Fibroblast of skin of left quadriceps (primary cell): ENCODE data around the gene FAP.

ENCODE experiments used
- DNase-seq, 2 experiments: peaks; one replicate each; pipeline ENCODE4 v3.0.0-alpha.2; 2013; ENCODE audit warnings: low read depth in 2 of 2

FAP gene

DNA sequence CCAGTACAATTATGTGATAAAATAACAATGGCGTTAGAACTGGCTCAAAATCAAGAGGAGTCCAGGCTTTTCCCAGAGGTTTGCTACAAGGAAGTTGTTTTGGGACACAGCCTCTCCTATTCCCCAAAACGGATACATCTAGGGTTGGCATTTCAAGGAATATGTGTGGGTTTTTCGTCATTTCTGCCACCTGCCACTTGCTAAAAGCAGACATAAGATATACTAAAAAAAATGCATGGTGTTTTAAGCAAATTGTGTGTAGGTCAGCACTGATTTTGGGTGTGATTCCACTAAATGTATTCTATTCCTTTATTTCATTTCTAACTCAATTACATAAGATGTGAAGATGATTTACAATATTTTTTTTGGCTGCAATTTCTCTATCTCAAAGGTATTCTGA is 54.8 kb downstream of the FAP start:
- no peak for DNase-seq

DNA sequence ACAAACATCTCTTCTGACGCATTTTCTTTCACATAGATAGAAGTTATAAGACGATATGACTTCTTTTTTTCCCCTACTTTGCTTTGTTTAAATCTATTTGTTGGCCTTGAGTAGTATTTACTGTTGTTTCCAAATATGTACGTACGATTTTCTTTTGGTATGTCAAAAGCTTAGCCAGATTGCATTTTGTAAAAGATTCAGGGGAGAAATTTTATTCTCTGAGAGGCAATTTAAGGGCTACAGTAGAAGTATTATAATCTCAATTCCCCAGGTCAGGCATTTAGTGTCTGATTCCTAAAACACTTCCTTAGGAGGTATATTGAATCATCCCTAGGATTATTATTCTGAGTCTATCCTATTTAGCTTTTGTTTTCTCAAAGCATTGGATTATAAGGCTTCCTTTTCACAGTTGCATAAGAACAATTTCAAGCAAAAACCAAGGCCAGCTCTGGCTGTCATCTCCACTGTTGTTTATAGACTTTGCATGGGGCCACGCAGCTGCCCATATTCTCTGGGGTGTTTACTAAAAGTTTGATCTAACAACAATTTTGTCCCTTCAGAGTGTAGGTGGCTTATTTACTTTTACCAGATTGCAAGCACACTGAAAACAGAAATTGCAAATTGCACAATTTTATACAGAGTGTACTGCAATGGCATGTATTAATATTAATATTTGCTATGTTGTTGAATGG is 57.6 kb downstream of the FAP start:
- no peak for DNase-seq

DNA sequence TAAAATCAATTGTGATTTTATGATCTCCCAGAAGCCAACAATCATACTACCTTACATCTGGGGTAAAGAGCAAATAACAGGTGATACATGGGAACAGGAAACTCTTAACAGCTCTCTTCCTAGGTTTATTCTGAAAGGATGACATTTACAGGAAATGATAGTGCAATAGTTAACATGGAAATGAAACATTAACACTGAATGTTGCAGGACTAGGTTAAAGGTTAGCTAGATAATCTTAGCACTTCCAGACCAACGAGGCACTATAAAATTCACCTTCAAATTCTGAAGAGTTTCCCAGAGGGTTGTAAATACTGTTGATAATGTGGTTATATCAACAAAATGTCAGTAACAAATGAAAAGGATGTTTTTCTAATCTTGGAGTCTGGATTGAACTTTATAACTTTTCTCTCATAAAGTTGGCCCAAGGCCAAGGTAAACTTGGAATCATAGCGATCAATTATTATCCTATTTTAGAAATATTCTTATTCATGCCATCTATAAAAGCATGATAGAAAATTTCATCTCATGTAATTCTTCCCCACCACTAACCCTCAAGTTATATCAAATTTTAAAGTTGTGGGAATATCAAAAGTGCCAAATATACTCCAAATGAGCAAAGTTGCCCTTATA is 58.3 kb downstream of the FAP start:
- no peak for DNase-seq

DNA sequence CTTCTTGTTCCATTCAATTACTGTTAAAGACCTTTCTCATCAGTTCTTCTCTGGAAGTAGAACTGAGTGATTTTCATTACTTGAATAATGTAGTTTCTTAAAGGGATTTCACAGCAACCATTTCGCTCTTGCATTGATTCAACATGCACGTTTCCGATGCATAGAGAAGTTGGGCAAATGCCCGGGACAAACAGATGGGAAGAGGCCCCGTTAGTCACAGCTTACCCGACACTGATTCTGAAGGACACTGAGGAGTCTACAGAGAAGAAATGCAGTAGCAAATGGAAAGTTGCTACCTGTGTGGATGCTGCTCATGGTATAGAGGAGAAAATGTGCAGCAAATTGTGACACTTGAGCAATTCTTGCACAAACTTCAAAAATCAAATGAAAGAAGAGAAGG is 58.9 kb downstream of the FAP start:
- no peak for DNase-seq

DNA sequence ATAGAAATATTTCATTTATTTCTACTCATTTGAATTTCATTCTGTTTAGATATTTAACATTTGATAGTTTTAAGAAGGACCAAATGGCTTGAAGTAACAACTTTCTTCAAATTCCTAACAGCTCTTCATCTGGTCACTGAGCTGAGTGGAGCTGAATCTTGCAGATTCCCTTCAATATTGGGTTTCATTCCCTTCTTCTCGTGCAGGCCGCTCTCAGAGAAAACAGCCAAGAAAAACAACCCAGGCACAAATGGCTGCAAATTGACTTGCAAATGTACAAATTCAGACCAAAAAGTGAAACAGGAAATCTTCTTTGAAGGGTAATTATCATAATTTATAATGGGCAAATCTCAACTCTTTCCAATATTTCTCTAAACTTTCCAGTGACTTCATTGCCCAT is 60.9 kb downstream of the FAP start:
- DNase-seq: no peak

DNA sequence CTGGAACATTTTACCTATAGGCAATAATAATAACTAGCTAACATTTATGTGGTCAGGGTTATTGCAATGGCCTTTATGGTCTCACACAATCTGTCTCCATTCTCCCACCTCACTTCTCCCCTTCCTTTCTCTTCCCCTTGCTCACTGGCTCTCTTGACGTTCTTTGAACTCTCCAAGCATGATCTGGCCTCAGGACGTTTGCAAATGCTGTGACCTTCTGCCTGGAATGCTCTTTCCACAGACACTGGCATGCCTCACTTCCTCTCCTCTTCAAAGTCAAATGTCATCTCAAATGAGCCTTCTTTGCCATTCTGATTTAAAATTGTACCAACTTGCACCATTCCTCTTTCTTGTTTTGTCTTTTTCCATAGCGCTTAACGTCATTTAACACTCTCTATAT is 65.9 kb downstream of the FAP start:
- no peak for DNase-seq

DNA sequence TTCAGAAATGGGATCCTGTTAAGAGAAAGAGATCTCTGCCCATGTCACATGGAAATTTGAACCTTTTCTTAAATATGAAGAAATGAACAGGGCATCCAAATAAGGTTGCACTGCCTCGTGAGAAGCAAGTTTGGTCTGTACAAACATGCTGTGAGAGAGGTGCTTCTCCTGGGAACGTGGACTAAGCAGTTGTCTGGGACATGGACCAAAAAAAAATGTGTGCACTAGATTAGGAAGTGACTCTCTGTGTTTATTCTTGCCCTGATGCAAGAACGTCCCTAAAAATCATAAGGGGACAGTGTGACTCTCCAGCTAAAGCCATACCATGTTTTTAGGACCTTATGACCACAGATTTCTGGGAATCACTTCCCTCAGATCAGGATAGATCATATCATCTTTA is 67.5 kb downstream of the FAP start:
- no peak for DNase-seq

DNA sequence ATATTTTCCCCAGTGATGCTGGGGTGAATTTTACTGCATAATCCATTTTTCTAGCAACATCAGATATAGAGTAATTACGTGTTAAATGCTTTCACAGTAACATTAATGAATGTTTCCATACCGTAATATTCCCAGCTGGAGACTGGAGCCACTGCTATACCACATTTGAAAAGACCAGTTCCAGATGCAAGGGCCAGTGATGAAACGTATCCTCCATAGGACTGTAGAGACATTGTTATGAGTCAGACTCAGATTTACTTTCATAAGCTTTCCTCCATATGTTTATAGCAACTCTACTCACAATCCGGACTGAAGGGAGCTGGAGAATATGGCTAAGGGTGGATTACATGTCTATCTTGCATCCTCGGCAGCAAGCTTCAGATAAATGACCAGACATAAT is 68.5 kb downstream of the FAP start:
- peak; percentile 54 to 64 for DNase-seq

DNA sequence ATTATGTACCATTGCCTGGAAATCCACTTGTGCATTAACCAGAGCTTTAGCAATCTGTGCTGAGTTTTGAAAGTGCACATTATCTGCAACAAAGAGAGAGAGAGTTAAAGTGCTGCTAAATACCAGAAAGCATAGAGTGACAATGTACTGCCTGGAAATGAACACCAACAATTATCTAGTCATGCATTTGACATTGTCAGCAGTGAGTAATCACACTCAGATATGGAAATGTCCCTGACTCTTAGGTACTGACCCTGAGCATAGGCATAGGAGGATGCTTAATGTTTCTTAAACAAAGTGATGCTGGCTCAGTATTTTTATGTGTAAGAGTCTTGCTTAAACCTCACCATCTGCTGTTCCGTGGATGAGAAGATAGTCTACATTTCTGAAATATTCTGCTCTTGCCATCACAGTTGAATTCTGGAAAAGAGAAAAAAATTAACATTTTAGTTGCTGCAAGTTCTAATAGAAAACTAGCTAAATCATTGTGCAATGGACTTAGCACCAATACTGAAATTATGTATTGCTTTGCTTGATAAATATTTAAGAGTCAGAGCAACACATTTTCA is 70.4 kb downstream of the FAP start:
- DNase-seq: no peak

DNA sequence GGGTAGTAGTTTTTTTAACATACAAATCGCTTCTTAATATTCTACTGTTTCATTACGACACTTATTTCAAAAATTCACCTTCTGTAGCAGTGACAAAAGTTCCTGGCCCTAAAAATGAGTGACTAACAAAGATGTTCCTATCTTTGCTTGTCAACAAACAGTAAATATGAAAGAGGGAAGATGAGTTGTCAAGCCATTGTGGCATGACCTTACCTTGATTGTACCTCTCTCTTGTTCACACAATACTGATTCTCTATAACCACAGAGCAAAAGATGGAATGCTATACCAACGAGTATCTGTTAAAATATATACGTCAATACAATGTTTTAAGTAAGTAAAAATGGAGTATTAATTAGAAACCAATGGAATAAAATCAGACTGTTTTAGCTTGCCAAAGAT is 76.5 kb downstream of the FAP start:
- DNase-seq: no peak

DNA sequence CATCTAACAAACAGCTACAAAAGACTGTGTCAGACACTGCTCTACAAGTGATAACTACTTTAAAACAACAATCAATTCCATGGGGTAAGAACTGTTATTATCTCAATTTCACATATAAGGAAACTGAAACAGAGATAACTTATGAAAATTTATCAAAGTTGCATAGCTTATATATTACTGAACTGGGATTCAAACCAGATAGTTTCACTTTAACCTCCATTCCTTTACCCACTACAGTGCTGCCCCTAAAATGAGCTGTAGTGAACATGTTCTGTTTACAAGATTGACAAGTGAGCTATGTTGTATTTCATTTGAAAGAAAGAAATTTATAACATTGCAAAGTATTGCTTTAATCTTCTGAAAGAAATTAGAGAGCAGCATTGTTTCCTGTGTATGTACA is 77.1 kb downstream of the FAP start:
- DNase-seq: no peak

DNA sequence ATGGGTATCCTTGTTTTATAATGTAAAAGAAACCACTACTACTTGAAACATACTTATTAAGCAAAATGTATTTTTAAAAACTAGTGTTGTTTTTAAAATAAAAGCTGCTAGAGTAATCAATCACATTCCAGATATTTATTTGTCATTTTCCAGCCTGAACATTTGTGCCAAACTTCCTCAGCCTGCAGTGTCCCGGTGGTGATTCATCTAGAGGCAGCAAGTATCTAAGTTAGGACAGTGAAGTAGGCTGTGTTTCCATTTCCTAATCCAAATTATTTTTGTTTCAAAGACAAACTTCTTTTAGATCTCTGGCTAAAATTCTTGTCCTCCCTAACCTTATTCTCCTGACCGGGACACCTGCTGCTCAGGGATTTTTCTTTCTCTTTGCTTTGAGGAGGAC is 78.4 kb downstream of the FAP start:
- DNase-seq: no peak

DNA sequence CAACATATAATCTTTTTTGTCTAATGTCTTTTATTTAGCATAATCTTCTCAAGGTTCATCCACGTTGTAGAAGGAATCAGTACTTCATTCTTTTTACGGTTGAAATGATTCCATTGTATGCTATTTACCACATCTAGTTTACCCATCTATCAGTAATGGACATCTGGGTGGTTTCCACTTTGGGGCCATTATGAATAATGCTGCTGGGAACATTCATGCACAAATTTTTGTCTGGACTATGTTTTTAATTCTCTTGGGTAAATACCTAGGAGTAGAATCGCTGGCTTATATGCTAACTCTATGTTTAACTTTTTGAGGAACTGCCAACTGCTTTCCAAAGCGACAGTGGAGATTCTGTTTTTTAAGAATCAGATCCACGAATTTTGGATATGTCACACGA is 83.8 kb downstream of the FAP start:
- no peak for DNase-seq

DNA sequence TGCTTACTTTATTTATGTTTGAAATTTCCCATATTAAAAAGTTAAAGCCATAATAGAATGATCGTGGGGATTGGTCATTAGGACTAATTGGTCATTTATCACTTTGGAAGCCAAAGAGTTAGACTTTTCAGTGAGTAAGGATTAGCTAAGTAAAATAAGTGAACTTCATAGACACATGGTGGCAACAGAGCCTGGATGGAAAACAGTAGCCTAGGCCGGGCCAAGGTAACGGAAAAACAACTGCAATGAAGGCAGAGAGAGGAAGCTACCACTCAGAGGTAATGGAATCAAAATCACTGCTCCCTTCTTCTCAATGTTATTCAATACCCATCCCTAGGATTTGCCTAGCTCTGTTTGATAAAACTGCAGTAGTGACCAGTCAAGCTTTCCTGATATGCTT is 87.1 kb downstream of the FAP start:
- DNase-seq: no peak

DNA sequence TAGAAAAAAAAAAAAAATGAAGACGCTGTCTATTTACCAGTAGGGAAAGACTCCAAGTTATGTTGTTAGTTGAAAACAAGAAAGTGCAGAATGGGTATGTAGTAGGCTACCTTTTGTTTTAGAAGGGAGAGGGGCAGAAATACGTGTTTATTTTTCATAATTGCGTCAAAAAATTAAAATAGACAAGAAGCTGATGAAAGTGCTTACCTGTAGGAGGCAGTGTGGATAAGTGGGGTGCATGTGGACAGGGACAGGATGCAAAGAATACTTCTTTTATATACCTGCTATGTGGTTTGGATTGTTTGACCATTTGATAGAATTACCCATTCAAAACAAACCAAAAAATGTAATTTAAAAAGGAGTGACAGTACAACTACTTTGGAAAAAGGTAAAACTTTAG is 88.2 kb downstream of the FAP start:
- DNase-seq: no peak

DNA sequence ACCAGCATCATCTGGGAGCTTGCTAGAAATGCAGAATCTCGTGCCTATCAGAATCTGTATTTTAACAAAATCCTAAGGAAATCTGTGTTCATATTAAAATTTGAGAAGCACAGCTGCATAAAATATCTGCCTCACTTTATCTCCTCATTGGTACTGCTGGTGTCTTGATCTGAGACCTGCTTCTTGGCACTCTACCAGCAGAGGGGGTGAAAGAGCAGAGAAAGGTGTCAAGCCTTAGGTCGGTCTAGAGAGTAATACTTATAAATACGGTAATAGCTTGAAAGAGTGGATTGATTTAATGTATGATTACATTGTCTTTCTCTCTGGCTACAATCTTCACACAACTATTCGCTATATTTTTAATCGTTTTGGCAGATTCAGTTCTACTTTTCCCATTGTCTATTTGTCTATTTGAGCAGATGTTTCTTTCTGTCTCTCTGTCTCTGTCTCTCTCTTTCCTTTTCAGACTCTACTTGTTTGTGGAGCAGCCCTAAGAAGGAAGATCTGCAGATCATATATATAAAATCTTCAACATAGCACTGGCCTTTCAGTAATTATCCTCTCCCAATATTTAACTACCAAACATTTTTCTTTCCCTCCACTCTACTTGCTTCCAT is 89.5 kb downstream of the FAP start:
- peak; percentile 26 to 32 for DNase-seq

DNA sequence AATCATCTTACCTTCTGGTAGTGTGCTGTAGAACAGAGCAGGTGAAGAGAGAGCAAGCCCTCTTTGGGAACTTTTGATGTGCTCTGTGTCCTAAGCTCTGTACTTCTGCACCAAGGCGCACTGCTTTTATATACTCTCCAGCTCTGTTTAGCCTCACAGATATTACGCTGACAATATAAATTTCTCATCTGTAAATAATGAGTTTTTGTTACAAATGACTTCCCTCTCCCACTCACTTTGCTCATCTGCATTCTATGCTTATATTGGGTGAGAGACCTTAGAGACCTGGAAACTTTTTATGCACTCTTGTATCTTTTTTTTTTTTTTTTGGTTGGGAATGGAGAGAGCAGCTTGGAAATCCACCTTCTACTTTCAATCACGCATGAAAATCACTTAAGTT is 91.1 kb downstream of the FAP start, which contains the start of gene GCG:
Gene GCG, minus strand, starts transcription at position 101 of the 400 bp plus-strand sequence. CDS start 3,069 bp downstream, outside the sequence.
- DNase-seq: no peak

DNA sequence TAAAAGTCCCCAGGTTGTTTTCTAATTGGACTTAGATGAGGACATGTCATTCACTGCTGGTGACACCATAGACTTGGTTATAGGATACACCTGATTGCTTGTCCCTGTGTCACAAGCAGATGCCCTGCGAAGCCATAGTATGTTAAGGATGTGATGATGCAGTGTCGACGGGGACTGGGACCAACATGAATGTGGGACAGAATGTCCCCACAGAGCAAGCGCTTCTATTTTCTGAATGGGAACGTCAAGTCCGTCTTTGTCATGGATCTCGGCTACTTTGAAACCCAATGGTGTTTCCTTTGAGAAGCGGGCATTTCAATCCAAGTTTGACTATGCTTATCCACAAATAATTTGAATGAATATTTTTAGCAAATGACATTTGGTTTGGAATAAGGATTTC is 93.3 kb downstream of the FAP start:
- DNase-seq: no peak

DNA sequence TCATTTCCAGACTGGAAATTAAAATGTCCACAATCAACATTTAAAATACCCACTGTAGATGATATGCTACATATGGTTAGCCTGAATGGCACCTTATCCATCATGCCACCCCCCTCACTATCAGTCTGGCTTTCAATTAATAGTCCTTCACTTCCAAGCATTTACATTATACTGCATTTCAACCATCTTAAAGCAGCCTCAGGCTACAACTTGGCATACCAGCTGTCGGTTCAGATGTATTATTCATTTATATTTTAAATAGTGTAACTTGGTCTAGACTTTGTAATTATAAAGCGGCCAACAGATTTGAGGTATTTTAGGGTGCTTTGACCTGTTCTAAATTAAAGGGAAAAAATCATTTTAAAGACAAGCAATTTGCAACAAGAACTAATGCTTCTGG is 93.8 kb downstream of the FAP start:
- DNase-seq: no peak

DNA sequence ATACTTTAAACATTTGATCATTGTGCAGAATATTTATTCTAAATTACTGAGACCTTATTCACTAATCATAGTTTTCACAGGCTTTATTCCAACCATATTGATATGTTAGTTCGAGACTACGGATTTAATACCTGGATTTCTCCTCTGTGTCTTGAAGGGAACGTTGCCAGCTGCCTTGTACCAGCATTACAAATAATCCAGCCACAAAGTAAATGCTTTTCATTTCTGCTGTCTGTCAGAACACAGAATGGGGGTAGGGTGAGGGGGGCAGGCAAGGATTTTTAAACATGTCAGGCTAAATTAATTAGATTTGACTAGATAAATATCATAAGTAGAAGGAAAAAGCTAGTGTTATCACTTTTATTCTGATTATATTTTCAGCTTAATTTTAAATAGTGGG is 94.3 kb downstream of the FAP start:
- no peak for DNase-seq

DNA sequence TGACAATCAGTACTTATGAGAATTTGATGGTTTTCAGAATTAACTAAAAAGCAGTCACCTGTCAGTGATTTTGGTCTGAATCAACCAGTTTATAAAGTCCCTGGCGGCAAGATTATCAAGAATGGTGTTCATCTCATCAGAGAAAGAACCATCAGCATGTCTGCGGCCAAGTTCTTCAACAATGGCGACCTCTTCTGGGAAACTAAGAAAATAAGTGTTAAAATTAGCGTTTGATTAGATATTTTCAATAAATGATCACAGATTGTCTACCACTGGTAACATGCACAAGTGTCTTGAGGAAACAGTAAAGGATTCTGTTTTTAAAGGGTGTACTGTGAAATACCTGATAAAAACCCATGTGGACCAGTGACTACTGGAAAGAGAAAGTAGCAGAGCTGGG is 99.3 kb downstream of the FAP start:
- DNase-seq: no peak

DNA sequence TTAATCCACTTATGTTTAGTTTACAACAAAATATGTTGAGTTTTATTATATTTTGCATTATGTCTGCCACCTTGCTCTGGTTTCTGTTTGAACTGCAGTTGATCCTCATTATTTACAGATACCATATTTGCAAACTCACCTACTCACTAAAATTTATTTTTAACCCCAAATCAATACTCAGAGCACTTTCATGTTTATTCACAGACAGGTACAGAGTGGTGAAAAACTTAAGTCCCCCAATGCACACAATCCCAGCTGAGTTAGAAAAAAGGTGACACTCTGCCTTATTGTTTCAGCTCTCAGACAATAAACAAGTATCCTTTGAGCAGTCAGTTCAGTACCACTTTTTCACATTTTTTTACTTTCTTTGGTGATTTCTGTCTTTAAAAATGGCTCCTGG is 104.9 kb downstream of the FAP start:
- no peak for DNase-seq

DNA sequence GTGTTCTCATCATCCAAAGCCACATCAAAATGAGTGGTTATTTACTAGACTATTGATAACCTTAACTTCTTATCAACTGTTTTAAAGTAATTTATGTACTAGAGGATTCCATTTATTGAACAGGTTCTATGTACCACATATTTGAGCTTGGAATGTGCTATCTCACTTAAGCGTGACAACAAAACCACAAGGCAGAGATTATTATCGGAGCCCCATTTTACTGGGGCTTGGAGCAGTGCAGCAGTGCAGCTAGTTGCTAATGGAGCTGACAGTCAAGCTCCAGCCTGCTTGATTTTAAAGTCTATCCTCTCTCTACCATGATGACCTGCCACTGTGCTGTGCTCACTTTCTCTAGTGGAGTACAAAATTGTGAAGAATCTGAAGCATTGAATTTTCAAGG is 115.8 kb downstream of the FAP start:
- DNase-seq: no peak
